HFFc6 (cell line): ENCODE data around the gene CEP152. TPM values are rescaled to one million over a fixed set of nuclear protein-coding genes. Genes with fewer than 3 reads are reported as not detected.

Source experiments
- DNase-seq: peaks from one replicate; pipeline ENCODE4 v3.0.0-alpha.2; 2018
- H3K27ac Mint-ChIP-seq: 2 replicates; pipeline ENCODE4 v1.8.0; 2020; ENCODE audit warnings: mild to moderate bottlenecking, mixed read lengths
- H3K27me3 Mint-ChIP-seq: 2 replicates; pipeline ENCODE4 v1.8.0; 2021; ENCODE audit warnings: mild to moderate bottlenecking, moderate library complexity, mixed read lengths; ENCODE audit not compliant: insufficient read depth
- H3K36me3 Mint-ChIP-seq: 2 replicates; pipeline ENCODE4 v1.8.0; 2021; ENCODE audit warnings: low read depth, mixed read lengths
- H3K4me1 Mint-ChIP-seq: 2 replicates; pipeline ENCODE4 v1.8.0; 2020; ENCODE audit warnings: low read depth, mixed read lengths
- H3K4me3 Mint-ChIP-seq: 2 replicates; pipeline ENCODE4 v1.8.0; 2020; ENCODE audit warnings: mild to moderate bottlenecking, moderate library complexity, mixed read lengths
- H3K9me3 Mint-ChIP-seq: 2 replicates; pipeline ENCODE4 v1.8.0; 2020; ENCODE audit warnings: mild to moderate bottlenecking, mixed read lengths
- CTCF ChIP-seq: fragments of 200-600 bp; sonication (generic); IDR thresholded peaks from 2 replicates; pipeline ENCODE4 v1.5.0; 2021; ENCODE audit warnings: antibody characterized with exemption, mild to moderate bottlenecking
- total RNA-seq, 6 experiments: library from RNA; stranded (reverse); fragmentation: NEBNext Ultra II Directional; extraction: Animal tissue kit (Norgen Biotek cat#: 25700); gene quantifications; 2 replicates in 1 of 6; 3 replicates in 5 of 6; pipeline ENCODE4 v1.2.3, GENCODE V29; 2021

CEP152 gene
- total RNA-seq, 6 experiments from 2014 or later, result 3.4 to 7.5 (median 6.5) TPM

- Mint-ChIP-seq H3K36me3 (peaks cover 20% of the 10 kb centered on the region), H3K4me1 (peaks cover 76% of the 10 kb centered on the region), H3K27me3 (no peaks in the 10 kb centered on the region), H3K27ac (peak overlapping the region; percentile 79), H3K9me3 (peaks cover 16% of the 10 kb centered on the region), H3K4me3 (peak overlapping the region; percentile 46; the same call in 1 of the 2 replicates)
- TF ChIP-seq CTCF, result no peak
- DNase-seq, result peak; percentile 54
Measured at GRCh38 chr15:48718646-48719045, 92.2 kb downstream of the CEP152 start.

GRCh38 chr15:48717458-48717857, 93.4 kb downstream of the CEP152 start:
- H3K4me3 Mint-ChIP-seq, result no peak overlapping the region
- H3K4me1 Mint-ChIP-seq, result peaks cover 67% of the 10 kb centered on the region
- peak; percentile 43 for DNase-seq
- peak; percentile 79 for TF ChIP-seq CTCF
- H3K27me3 Mint-ChIP-seq, result no peaks in the 10 kb centered on the region
- no peak overlapping the region for H3K27ac Mint-ChIP-seq
- peaks cover 16% of the 10 kb centered on the region for H3K36me3 Mint-ChIP-seq
- H3K9me3 Mint-ChIP-seq, result peaks cover 13% of the 10 kb centered on the region

GRCh38 chr15:48712546-48712945, 98.3 kb downstream of the CEP152 start:
- peaks cover 40% of the 10 kb centered on the region for H3K4me1 Mint-ChIP-seq
- no peak overlapping the region for H3K4me3 Mint-ChIP-seq
- peaks cover 16% of the 10 kb centered on the region for H3K36me3 Mint-ChIP-seq
- no peak overlapping the region for H3K27ac Mint-ChIP-seq
- no peaks in the 10 kb centered on the region for H3K27me3 Mint-ChIP-seq
- peaks cover 13% of the 10 kb centered on the region for H3K9me3 Mint-ChIP-seq
- DNase-seq, result no peak
- no peak for TF ChIP-seq CTCF

- H3K4me3 Mint-ChIP-seq, result no peak overlapping the region
- no peaks in the 10 kb centered on the region; the same call in 1 of the 2 replicates for H3K27me3 Mint-ChIP-seq
- TF ChIP-seq CTCF, result no peak
- no peak for DNase-seq
- H3K36me3 Mint-ChIP-seq, result peaks cover 18% of the 10 kb centered on the region
- H3K27ac Mint-ChIP-seq, result peak overlapping the region; percentile 37; the same call in 1 of the 2 replicates
- H3K4me1 Mint-ChIP-seq, result peaks cover 26% of the 10 kb centered on the region
- H3K9me3 Mint-ChIP-seq, result peaks cover 13% of the 10 kb centered on the region
Measured at GRCh38 chr15:48710952-48711495, 99.8 kb downstream of the CEP152 start.

GRCh38 chr15:48708641-48709040, 102.2 kb downstream of the CEP152 start:
- H3K36me3 Mint-ChIP-seq, result peaks cover 28% of the 10 kb centered on the region
- peaks cover 40% of the 10 kb centered on the region for H3K4me1 Mint-ChIP-seq
- H3K4me3 Mint-ChIP-seq, result no peak overlapping the region
- no peak overlapping the region for H3K27ac Mint-ChIP-seq
- peaks cover 27% of the 10 kb centered on the region for H3K9me3 Mint-ChIP-seq
- H3K27me3 Mint-ChIP-seq, result no peaks in the 10 kb centered on the region; the same call in 1 of the 2 replicates
- DNase-seq, result no peak
- no peak for TF ChIP-seq CTCF
